HAP-1 (cell line): ENCODE data around the gene DNAJC5G.
"Not testable (repeated sequence)": the region's sequence is repeated elsewhere in the genome, so short reads cannot be mapped to it uniquely, and the experiment has no call there.

ENCODE experiments used
- DNase-seq, 2 experiments: peaks; one replicate each; pipeline ENCODE4 v3.0.0-alpha.2; 2016 to 2020; ENCODE audit warnings: low spot score in 2 of 2
- H3K27me3 ChIP-seq: fragments of 250-450 bp; sonication (Bioruptor Pico); 2 replicates; pipeline ENCODE4 v1.5.1; 2020; ENCODE audit warnings: low read depth, mild to moderate bottlenecking, moderate library complexity
- H3K36me3 ChIP-seq: fragments of 250-450 bp; sonication (Bioruptor Pico); replicated peaks from 2 replicates; pipeline ENCODE4 v1.5.1; 2020; ENCODE audit warnings: mild to moderate bottlenecking
- H3K4me1 ChIP-seq: fragments of 250-450 bp; sonication (Bioruptor Pico); 2 replicates; pipeline ENCODE4 v1.5.1; 2020; ENCODE audit warnings: mild to moderate bottlenecking
- H3K4me3 ChIP-seq: fragments of 250-450 bp; sonication (Bioruptor Pico); 2 replicates; pipeline ENCODE4 v1.5.1; 2020; ENCODE audit warnings: mild to moderate bottlenecking, moderate library complexity
- H3K9me3 ChIP-seq: fragments of 250-450 bp; sonication (Bioruptor Pico); 2 replicates; pipeline ENCODE4 v1.5.1; 2020; ENCODE audit warnings: mild to moderate bottlenecking, moderate library complexity
- in situ Hi-C: fragments of 300-500 bp; cut with MboI; formaldehyde crosslinking; loops from 3 replicates; pipeline ENCODE4 v1.14.3; 2020; ENCODE audit warnings: low sequenced_read_pairs, inconsistent platforms, mixed read lengths

The DNAJC5G gene

DNA sequence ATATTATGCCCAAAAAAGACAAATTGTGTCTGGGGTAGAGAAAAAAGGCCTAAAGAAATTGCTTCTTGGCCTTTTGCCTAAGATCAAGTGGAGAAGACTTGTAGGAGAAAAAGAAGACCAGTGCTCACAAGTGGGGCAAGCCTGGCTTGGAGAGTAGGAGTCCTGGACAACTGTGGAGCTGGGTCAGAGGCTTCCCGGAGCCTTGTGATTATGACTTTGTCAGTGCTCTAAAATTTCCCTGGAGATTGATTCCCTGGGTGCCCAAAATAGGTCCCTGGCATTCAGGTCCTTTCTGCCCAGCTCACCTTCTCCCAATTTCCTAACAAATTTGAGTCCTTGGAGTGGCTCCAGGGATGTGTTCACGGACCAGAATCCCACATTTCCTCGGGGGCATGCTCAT lies 6.2 kb downstream of the DNAJC5G start:
- Histone ChIP-seq H3K9me3 (no peaks in the 10 kb centered on the region), H3K36me3 (no peaks in the 10 kb centered on the region), H3K27me3 (no peaks in the 10 kb centered on the region), H3K4me3 (no peak overlapping the region), H3K4me1 (peaks cover 52% of the 10 kb centered on the region)
- in situ Hi-C loops = loop anchor here (10.0 kb wide), 2 partner anchors 177 to 317 kb away; no protein-coding TSS in a partner anchor
- DNase-seq = no peak

DNA sequence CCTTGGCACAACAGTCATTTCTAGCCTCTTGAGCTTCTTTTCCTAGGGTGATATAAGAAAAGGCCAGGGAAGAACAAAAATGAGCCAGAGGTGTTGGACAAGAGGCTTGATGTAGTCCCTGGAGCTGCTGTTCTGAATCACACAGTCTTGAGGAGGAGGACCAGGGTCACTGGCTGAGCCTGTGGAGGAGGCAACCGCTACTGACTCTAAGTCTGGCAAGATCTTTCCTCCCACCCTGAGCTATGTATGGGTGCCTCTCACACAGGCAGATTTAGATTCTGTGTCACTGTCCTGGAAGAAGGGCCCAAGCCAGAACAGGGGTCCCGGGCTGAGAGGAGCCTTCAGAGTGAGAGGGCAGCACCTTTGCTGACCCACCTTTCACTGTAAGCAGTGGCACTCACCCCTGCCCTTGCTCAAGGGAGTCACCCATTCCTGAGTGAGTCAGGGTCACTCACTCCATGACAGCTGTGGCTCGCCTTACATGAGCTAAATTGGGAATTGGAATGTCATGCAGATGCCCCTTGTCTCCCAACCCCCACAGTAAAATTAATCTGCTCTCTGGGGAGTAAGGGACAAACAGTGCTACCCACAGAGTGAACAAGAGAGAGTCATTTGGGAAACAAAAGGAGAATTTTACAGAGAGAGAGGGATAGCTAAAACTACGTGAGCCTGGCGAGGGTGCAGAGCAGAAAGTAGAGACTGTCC lies 6.8 kb downstream of the DNAJC5G start, which contains the start of gene TRIM54:
TSS of gene TRIM54 (plus strand) at position 575 of the 705 bp plus-strand sequence. CDS start 303 bp downstream, outside the sequence.
- Histone ChIP-seq H3K4me1 (peaks cover 58% of the 10 kb centered on the region), H3K4me3 (peak within 1 kb of the TSS; percentile 20), H3K9me3 (no peaks in the 10 kb centered on the region), H3K27me3 (no peaks in the 10 kb centered on the region), H3K36me3 (no peaks in the 10 kb centered on the region)
- in situ Hi-C loops = loop anchor here (10.0 kb wide), 2 partner anchors 177 to 317 kb away; no protein-coding TSS in a partner anchor
- DNase-seq = peak; percentile 84 to 94

DNA sequence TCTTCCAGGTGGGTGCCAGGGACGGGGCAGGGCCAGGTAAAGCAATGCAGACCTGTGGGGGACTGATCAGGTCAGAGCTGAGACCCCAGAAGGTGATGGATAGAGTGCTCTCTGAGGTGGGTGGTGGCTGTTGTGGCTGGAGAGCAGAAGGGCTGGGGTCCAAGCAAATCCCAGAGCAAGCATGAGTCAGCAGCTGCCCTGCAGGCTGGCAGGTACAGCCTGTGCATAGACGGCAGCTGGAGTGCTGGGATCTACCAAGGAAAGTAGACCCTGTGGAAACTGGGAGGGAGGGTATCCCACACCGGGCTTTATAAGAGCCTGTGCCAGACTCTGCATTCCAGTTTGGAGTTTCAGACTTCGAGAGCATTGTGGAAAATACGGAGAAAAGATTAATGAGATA lies 7.7 kb downstream of the DNAJC5G start:
- H3K4me3 ChIP-seq = peak overlapping the region; percentile 20
- H3K36me3 ChIP-seq = no peaks in the 10 kb centered on the region
- H3K27me3 ChIP-seq = no peaks in the 10 kb centered on the region
- in situ Hi-C loops = loop anchor here (10.0 kb wide), 2 partner anchors 178 to 318 kb away; no protein-coding TSS in a partner anchor
- no peaks in the 10 kb centered on the region for H3K9me3 ChIP-seq
- H3K4me1 ChIP-seq = peaks cover 61% of the 10 kb centered on the region
- DNase-seq = peak in 1 of 2 experiments; percentile 63

GRCh38 chr2:27284996-27285395 lies 9.8 kb downstream of the DNAJC5G start:
- no peaks in the 10 kb centered on the region for H3K27me3 ChIP-seq
- H3K4me3 ChIP-seq = no peak overlapping the region
- H3K9me3 ChIP-seq = no peaks in the 10 kb centered on the region
- in situ Hi-C loops = loop anchor here (10.0 kb wide), 2 partner anchors 180 to 320 kb away; no protein-coding TSS in a partner anchor
- H3K36me3 ChIP-seq = no peaks in the 10 kb centered on the region
- no peak for DNase-seq
- peaks cover 57% of the 10 kb centered on the region for H3K4me1 ChIP-seq

DNA sequence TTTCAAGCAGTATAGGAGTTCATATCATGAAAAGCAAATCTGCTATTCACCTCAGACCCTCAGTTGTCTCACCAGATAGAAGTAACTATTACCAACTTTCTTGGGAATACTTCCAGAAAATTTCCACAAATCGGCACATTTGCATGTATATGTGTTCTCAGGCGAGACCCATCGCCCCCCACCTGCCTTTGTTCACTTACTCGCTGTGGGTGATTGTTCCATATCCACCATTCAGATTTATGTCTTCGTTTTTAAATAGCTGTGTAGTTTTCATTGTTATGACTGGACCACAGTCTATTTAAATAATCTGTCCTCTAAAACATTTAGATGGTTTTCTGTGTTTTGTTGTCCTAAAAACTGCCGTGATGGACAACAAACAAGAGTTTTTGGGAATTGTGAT lies 10.2 kb downstream of the DNAJC5G start:
- in situ Hi-C loops = loop anchor here (10.0 kb wide), 2 partner anchors 181 to 321 kb away; no protein-coding TSS in a partner anchor
- H3K36me3 ChIP-seq = no peaks in the 10 kb centered on the region
- no peaks in the 10 kb centered on the region for H3K9me3 ChIP-seq
- peak; percentile 74 to 75 for DNase-seq
- no peaks in the 10 kb centered on the region for H3K27me3 ChIP-seq
- no peak overlapping the region for H3K4me3 ChIP-seq
- H3K4me1 ChIP-seq = peaks cover 56% of the 10 kb centered on the region

DNA sequence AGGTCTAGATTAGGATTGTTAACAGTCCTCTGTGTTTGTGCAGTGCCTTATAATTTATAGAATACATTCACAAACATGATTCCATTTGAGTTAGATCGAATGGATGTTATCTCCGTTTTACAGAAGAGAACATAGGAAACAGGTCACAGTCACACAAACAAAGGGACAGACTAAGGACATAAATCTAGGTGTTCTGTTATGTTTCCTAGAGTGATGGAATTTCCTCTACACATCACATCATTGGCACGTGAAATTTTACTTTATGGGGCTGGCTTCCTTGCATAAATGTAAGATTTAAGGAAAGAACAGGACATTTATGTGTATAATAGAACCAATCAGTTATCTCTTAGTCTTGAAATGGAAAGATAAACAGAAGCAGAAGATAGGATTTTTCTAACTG lies 13.4 kb downstream of the DNAJC5G start:
- no peak for DNase-seq
- in situ Hi-C loops = loop anchor here (10.0 kb wide), 2 partner anchors 184 to 324 kb away; no protein-coding TSS in a partner anchor

GRCh38 chr2:27290549-27290948 lies 15.3 kb downstream of the DNAJC5G start:
- H3K36me3 ChIP-seq = no peaks in the 10 kb centered on the region
- H3K4me3 ChIP-seq = no peak overlapping the region
- DNase-seq = no peak
- H3K9me3 ChIP-seq = no peaks in the 10 kb centered on the region
- H3K4me1 ChIP-seq = peaks cover 31% of the 10 kb centered on the region
- in situ Hi-C loops = no loop called here
- H3K27me3 ChIP-seq = no peaks in the 10 kb centered on the region

More for the DNA sequence above, 13.4 kb downstream of the DNAJC5G start:
- no peak overlapping the region for H3K4me3 ChIP-seq
- no peaks in the 10 kb centered on the region for H3K9me3 ChIP-seq
- H3K36me3 ChIP-seq = no peaks in the 10 kb centered on the region
- peaks cover 44% of the 10 kb centered on the region for H3K4me1 ChIP-seq
- H3K27me3 ChIP-seq = no peaks in the 10 kb centered on the region

GRCh38 chr2:27291865-27292264 lies 16.6 kb downstream of the DNAJC5G start:
- in situ Hi-C loops = no loop called here
- Histone ChIP-seq H3K4me3 (no peak overlapping the region), H3K36me3 (peaks cover 4% of the 10 kb centered on the region; the same call in 1 of the 2 replicates), H3K9me3 (no peaks in the 10 kb centered on the region), H3K4me1 (peaks cover 19% of the 10 kb centered on the region), H3K27me3 (no peaks in the 10 kb centered on the region)
- DNase-seq = peak; percentile 25 to 41

DNA sequence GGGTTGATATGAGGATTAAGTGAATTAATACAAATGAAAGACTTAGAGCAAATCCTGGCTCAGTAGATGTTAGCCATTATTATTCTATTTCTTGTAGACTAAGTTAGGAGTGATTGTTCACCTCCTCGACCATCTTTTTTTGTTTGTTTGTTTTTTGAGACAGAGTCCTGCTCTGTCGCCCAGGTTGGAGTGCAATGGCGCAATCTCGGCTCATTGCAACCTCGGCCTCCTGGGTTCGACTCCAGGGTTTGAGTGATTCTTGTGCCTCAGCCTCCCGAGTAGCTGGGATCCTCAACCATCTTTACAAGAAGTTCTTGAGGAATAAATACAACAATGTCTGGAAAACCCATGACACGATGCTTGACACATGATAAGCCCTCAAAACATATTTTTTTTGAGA lies 19.7 kb downstream of the DNAJC5G start:
- no peak overlapping the region for H3K4me3 ChIP-seq
- H3K9me3 ChIP-seq = no peaks in the 10 kb centered on the region
- H3K36me3 ChIP-seq = peaks cover 4% of the 10 kb centered on the region; the same call in 1 of the 2 replicates
- no peak for DNase-seq
- no peaks in the 10 kb centered on the region for H3K27me3 ChIP-seq
- in situ Hi-C loops = no loop called here
- peaks cover 15% of the 10 kb centered on the region for H3K4me1 ChIP-seq

GRCh38 chr2:27296481-27296880 lies 21.2 kb downstream of the DNAJC5G start:
- peaks cover 8% of the 10 kb centered on the region; the same call in 1 of the 2 replicates for H3K36me3 ChIP-seq
- H3K4me1 ChIP-seq = peaks cover 15% of the 10 kb centered on the region
- no peak for DNase-seq
- H3K27me3 ChIP-seq = no peaks in the 10 kb centered on the region
- in situ Hi-C loops = no loop called here
- H3K4me3 ChIP-seq = no peak overlapping the region
- H3K9me3 ChIP-seq = no peaks in the 10 kb centered on the region

- no peak overlapping the region for H3K4me3 ChIP-seq
- DNase-seq = no peak
- H3K27me3 ChIP-seq = no peaks in the 10 kb centered on the region
- peaks cover 8% of the 10 kb centered on the region; the same call in 1 of the 2 replicates for H3K36me3 ChIP-seq
- peaks cover 15% of the 10 kb centered on the region for H3K4me1 ChIP-seq
- in situ Hi-C loops = no loop called here
- no peaks in the 10 kb centered on the region for H3K9me3 ChIP-seq
Observed at GRCh38 chr2:27297195-27297594, 22.0 kb downstream of the DNAJC5G start.

GRCh38 chr2:27298391-27299080 lies 23.3 kb downstream of the DNAJC5G start:
- H3K27me3 ChIP-seq = no peaks in the 10 kb centered on the region
- in situ Hi-C loops = no loop called here
- DNase-seq = no peak

DNA sequence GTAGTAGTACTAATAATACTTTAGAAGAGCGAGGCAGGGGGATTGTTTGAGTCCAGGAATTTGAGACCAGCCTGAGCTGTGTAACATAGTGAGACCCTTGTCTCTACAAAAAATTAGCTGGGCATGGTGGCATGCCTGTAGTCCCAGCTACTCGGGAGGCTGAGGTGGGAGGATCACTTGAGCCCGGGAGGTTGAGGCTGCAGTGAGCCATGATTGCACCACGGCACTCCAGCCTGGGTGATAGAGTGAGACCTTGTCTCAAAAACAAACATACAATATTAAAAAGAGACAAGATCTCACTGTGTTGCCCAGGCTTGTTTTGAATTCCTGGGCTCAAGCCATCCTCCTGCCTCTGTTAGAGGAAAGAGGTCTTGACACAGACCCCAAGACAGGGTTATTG lies 25.4 kb downstream of the DNAJC5G start:
- in situ Hi-C loops, H3K9me3 ChIP-seq: not testable (repeated sequence)

More at GRCh38 chr2:27298391-27299080, 23.3 kb downstream of the DNAJC5G start:
- Histone ChIP-seq H3K4me1 (peaks cover 9% of the 10 kb centered on the region), H3K4me3 (no peak overlapping the region), H3K36me3 (peaks cover 8% of the 10 kb centered on the region; the same call in 1 of the 2 replicates), H3K9me3 (no peaks in the 10 kb centered on the region)

More for the DNA sequence above, 25.4 kb downstream of the DNAJC5G start:
- H3K4me1 ChIP-seq, H3K4me3 ChIP-seq, H3K27me3 ChIP-seq, H3K36me3 ChIP-seq, DNase-seq: not testable (repeated sequence)
